ENCODE data around the gene CCDC180.

DNA sequence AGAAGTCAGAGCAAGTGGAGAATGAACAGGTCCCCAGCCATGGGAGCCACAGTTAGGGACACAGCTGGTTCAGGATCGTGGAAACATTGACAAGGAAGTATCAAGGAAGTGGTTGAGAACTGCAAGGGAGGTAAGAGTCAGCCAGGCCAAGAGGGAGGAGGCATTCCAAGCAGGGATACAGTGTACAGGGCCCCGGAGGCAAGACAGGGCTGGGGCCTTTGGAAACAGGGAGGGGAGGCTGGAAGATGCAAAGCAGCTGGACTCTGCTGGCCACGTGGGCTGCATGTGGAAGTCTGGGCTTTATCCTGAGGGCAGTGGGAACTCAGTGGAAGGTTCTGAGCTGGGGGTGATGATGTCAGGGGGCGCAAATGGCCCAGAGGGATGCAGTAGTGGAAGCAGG, 14.2 kb downstream of the CCDC180 start:
- TF ChIP-seq POLR2AphosphoS5 (IDR thresholded peaks at IDR 0.05; ENCODE audit: borderline replicate concordance, low read depth, low read length) (no peak), EZH2 (IDR thresholded peaks at IDR 0.05) (no peak), FOXP2 (optimal IDR thresholded peaks at IDR 0.05; ENCODE audit: control extremely low read depth, extremely low read length, insufficient read depth) (no peak)
